Mesothelial cell of epicardium (in vitro differentiated cells): ENCODE data around the gene C19orf25. TPM values are rescaled to one million over a fixed set of nuclear protein-coding genes. Genes with fewer than 3 reads are reported as not detected.
A peak's percentile ranks its signal among the peaks of the same experiment; 100 is the strongest.

Source experiments
- DNase-seq, 2 experiments: peaks; one replicate each; pipeline ENCODE4 v3.0.0; 2021; ENCODE audit warnings: low spot score in 2 of 2; ENCODE audit not compliant: unreplicated experiment in 2 of 2
- H3K27ac Mint-ChIP-seq: 2 replicates; pipeline ENCODE4 v1.8.0; 2021; ENCODE audit warnings: mixed read lengths
- H3K27me3 Mint-ChIP-seq: 2 replicates; pipeline ENCODE4 v1.8.0; 2021; ENCODE audit warnings: low read depth, mixed read lengths
- H3K36me3 Mint-ChIP-seq: 2 replicates; pipeline ENCODE4 v1.8.0; 2021; ENCODE audit warnings: mixed read lengths
- H3K4me1 Mint-ChIP-seq: 2 replicates; pipeline ENCODE4 v1.8.0; 2021; ENCODE audit warnings: mixed read lengths
- H3K4me3 Mint-ChIP-seq: 2 replicates; pipeline ENCODE4 v1.8.0; 2021; ENCODE audit warnings: mild to moderate bottlenecking, moderate library complexity, mixed read lengths
- H3K9me3 Mint-ChIP-seq: 2 replicates; pipeline ENCODE4 v1.8.0; 2021; ENCODE audit warnings: mixed read lengths
- CTCF ChIP-seq: fragments of 200-600 bp; sonication (generic); IDR thresholded peaks from one replicate; pipeline ENCODE4 v1.5.0; 2021; ENCODE audit warnings: antibody characterized with exemption; ENCODE audit not compliant: unreplicated experiment
- total RNA-seq: library from RNA; stranded (reverse); gene quantifications from 3 replicates; pipeline ENCODE4 v1.2.1, GENCODE V29; 2021

The C19orf25 gene
- total RNA-seq, 1 donor from 2014 or later = 29.4 TPM

GRCh38 chr19:1514986-1515721 is 36.1 kb upstream of the C19orf25 start:
- Mint-ChIP-seq H3K27me3 (peaks cover 63% of the 10 kb centered on the region), H3K9me3 (no peaks in the 10 kb centered on the region), H3K4me3 (no peak overlapping the region), H3K36me3 (no peaks in the 10 kb centered on the region), H3K4me1 (peaks cover 2% of the 10 kb centered on the region), H3K27ac (no peak overlapping the region)
- no peak for TF ChIP-seq CTCF
- DNase-seq = no peak

GRCh38 chr19:1514295-1514661 is 35.3 kb upstream of the C19orf25 start:
- H3K27me3 Mint-ChIP-seq = peaks cover 65% of the 10 kb centered on the region
- H3K4me3 Mint-ChIP-seq = peak overlapping the region; percentile 28

GRCh38 chr19:1513499-1514294 is 34.7 kb upstream of the C19orf25 start:
- Mint-ChIP-seq H3K27ac (no peak overlapping the region), H3K36me3 (no peaks in the 10 kb centered on the region), H3K27me3 (peaks cover 63% of the 10 kb centered on the region), H3K9me3 (no peaks in the 10 kb centered on the region), H3K4me1 (peaks cover 10% of the 10 kb centered on the region), H3K4me3 (peak overlapping the region; percentile 28)
- TF ChIP-seq CTCF = peak; percentile 63
- peak in 1 of 2 experiments; percentile 61 for DNase-seq

More at GRCh38 chr19:1514295-1514661, 35.3 kb upstream of the C19orf25 start:
- no peak for DNase-seq
- no peaks in the 10 kb centered on the region for H3K9me3 Mint-ChIP-seq
- TF ChIP-seq CTCF = no peak
- H3K36me3 Mint-ChIP-seq = no peaks in the 10 kb centered on the region
- H3K27ac Mint-ChIP-seq = no peak overlapping the region
- peaks cover 9% of the 10 kb centered on the region for H3K4me1 Mint-ChIP-seq

- no peak within 1 kb of the TSS for H3K27ac Mint-ChIP-seq
- no peak for DNase-seq
- H3K4me1 Mint-ChIP-seq = peaks cover 11% of the 10 kb centered on the region
- H3K4me3 Mint-ChIP-seq = peak within 1 kb of the TSS; percentile 53
- no peaks in the 10 kb centered on the region for H3K36me3 Mint-ChIP-seq
- H3K9me3 Mint-ChIP-seq = no peaks in the 10 kb centered on the region
- TF ChIP-seq CTCF = no peak
- H3K27me3 Mint-ChIP-seq = peaks cover 57% of the 10 kb centered on the region
Measured at GRCh38 chr19:1512671-1513498, 33.9 kb upstream of the C19orf25 start, which contains the start of gene ADAMTSL5. TSS of gene ADAMTSL5 (minus strand) at chr19:1513019. CDS start at chr19:1510943, 2,076 bp downstream.
